ENCODE measurements around the gene TEX29. TPM values are rescaled to one million over a fixed set of nuclear protein-coding genes. Genes with fewer than 3 reads are reported as not detected.

Gene TEX29
- total and polyA plus RNA-seq, 8 donors = 0.35 to 1.2 (median 0.58) TPM

DNA sequence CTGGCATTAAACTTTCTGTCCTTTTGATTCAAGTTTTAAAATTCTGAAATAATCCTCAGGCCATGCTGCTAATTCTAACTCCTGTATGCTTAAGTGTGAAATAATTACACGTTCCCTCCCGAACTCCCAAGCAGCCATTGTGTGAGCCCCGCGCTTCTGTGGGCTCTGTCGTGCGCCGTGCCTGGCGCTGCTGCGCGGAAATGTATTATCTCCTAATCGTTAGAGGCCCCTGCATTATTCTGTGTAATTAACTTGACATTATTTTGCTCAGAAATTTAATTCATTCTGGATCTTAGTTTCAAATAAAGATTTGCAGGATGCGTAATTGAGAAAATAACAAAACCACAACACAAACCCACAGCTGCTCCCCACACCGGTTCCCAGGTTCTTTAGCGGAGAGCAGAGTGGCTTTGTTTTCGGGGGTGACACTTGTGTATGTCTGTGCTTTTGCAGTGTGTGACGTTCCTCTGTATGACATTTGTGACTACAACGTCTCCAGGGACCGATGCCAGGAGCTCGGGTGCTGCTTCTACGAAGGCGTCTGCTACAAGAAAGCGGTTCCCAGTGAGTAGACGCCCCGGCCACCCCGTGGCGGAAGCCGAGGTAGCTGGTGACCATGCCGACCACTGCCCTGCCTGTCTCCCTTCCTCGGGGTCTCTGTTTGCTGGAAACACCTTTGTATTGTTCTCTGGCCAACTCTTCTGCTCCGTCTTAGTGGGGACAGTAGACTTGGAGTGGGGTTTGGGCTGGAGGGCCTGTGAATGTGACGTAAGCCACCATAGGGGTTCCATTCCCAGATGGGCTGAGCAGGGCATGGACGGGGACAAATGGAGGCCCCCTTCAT is 7.5 kb downstream of the TEX29 start:
- TF ChIP-seq, protein P1, sequence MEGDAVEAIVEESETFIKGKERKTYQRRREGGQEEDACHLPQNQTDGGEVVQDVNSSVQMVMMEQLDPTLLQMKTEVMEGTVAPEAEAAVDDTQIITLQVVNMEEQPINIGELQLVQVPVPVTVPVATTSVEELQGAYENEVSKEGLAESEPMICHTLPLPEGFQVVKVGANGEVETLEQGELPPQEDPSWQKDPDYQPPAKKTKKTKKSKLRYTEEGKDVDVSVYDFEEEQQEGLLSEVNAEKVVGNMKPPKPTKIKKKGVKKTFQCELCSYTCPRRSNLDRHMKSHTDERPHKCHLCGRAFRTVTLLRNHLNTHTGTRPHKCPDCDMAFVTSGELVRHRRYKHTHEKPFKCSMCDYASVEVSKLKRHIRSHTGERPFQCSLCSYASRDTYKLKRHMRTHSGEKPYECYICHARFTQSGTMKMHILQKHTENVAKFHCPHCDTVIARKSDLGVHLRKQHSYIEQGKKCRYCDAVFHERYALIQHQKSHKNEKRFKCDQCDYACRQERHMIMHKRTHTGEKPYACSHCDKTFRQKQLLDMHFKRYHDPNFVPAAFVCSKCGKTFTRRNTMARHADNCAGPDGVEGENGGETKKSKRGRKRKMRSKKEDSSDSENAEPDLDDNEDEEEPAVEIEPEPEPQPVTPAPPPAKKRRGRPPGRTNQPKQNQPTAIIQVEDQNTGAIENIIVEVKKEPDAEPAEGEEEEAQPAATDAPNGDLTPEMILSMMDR (IDR thresholded peaks at IDR 0.05) = no peak
- DNase-seq (peak in 1 of 4 donors; percentile 54), ATAC-seq (no peak)
- intact Hi-C loops (cut with DNase I) = no loop called here
- H3K9me3 ChIP-seq = no peaks in the 10 kb centered on the region
- H3K4me3 ChIP-seq = no peak overlapping the region
- no peak overlapping the region for H3K27ac ChIP-seq
- no peaks in the 10 kb centered on the region for H3K4me1 ChIP-seq
- H3K27me3 ChIP-seq = no peaks in the 10 kb centered on the region
- no peaks in the 10 kb centered on the region for H3K36me3 ChIP-seq

DNA sequence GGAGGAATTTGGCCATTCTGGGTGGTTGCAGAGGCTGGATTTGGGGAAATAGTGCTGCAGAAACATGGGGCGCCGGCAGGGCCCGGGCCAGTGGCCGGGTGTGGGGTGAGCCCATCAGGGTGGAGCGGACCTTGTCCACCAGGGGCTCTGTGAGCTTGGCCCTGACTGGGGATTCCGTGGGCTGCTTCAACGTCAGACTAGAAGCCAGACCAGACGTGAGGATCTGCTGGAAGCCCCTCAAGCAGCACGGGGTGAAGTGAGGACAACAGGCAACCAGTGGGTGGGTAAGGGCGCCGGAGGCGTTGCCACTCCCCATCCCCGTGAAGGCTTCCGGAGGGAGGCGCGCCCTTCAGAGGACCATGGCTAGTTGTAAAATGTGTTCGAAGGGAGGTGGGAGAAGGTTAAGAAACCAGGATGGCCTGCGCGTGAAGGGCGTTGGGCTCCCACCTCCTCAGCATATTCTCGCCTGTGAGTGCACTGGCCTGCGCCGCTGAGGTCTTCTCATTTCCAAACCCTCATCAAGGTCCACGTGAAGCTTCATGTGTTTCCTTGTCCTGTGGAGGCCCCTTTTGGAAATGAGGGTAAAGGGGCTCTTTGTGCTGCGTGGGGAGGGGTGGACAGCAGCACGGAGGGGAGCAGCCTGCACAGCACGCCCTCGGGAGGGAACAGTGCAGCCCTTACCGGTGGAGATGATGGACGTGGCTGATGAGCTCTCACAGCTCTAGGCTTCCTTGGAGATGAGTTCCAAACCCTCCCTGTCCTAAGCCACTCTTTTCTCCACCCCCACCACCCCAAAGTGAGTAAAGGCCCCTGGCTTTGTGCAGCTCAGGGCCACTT is 8.3 kb downstream of the TEX29 start:
- TF ChIP-seq, protein P1 (IDR thresholded peaks at IDR 0.05) = no peak
- peak in 1 of 4 donors; percentile 72 for DNase-seq
- Histone ChIP-seq H3K27ac (no peak overlapping the region), H3K36me3 (no peaks in the 10 kb centered on the region), H3K4me1 (no peaks in the 10 kb centered on the region), H3K9me3 (no peaks in the 10 kb centered on the region), H3K4me3 (no peak overlapping the region), H3K27me3 (no peaks in the 10 kb centered on the region)
- intact Hi-C loops (cut with DNase I) = no loop called here
- no peak for ATAC-seq

DNA sequence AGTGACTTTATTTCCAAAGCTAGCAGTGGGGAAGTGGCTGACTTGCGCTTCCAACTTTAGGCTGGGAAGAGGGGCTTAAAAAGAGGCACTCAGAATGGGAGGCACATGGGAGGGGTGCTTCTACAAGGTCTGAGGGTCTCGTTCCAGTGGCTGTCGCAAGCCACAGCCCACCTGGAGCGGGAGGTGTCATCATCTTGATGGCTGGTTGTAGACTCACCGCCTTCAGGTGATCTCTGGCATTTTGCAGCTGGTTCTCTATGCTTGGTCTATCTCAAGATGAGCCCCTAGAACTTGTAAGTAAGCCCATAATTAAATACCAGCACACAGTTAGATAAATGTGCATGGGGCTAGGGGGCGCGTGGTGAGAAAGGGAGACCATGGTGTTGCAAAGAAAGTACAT is 9.2 kb downstream of the TEX29 start:
- ATAC-seq (no peak), DNase-seq (no peak)
- peaks cover 0 to 6% of the 10 kb centered on the region in 2 donors for H3K9me3 ChIP-seq
- no peak overlapping the region for H3K4me3 ChIP-seq
- no peak overlapping the region for H3K27ac ChIP-seq
- H3K36me3 ChIP-seq = no peaks in the 10 kb centered on the region
- no peaks in the 10 kb centered on the region for H3K27me3 ChIP-seq
- no peaks in the 10 kb centered on the region for H3K4me1 ChIP-seq
- intact Hi-C loops (cut with DNase I) = no loop called here
- TF ChIP-seq, protein P1 (IDR thresholded peaks at IDR 0.05) = no peak

DNA sequence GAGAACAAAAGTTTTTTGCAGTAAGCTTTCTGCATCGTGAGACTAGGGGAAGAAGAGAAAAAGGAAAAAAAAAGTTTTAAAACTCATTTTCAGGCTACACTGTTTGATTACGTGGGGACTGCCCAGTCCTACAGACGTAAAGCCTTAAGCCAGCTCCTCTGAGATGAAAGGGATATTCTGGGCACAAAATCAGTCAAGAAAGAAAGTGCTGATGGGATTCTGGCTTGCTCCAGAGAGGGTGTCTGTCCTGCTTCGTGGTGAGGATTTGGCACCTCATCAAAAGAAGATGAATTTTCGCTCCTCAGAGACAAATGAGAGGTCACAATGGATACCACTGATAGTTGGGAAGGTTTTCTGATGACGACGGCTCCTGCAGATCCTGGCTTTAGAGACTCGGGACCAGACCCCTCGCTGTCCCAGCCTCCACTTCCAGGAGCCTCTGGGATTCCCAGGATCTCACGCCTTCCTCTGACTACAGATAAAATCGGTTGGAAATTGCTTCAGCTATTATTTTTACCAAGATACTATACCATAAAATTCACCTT is 9.7 kb downstream of the TEX29 start:
- DNase-seq (peak in 2 of 4 donors; percentile 25 to 58), ATAC-seq (no peak)
- intact Hi-C loops (cut with DNase I) = no loop called here
- Histone ChIP-seq H3K4me1 (no peaks in the 10 kb centered on the region), H3K27ac (no peak overlapping the region), H3K4me3 (no peak overlapping the region), H3K9me3 (peaks cover 0 to 7% of the 10 kb centered on the region in 2 donors), H3K36me3 (no peaks in the 10 kb centered on the region), H3K27me3 (no peaks in the 10 kb centered on the region)
- TF ChIP-seq, protein P1 (IDR thresholded peaks at IDR 0.05) = no peak

DNA sequence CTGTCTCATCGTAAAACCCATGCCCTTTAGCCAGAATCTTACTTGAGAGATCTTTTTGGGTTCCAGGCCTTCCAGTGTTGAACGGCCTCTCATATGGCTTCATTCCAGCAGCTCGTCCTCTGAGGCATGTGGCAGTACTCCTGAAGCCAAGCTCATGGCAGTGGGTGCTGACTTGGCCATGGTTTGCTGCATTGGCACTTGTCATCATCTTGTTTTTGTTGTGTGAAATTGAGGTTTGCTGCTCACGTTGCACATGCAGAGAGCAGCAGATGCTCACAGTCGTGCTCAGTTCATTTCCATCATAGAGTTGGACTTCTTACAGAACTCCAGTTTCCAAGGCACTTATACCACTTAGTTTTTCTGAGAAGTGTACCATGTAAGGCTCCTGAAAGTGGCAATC is 14.9 kb downstream of the TEX29 start:
- ATAC-seq = no peak
- Histone ChIP-seq H3K9me3 (peaks cover 0 to 7% of the 10 kb centered on the region in 2 donors), H3K27ac (no peak overlapping the region), H3K4me1 (no peaks in the 10 kb centered on the region), H3K27me3 (no peaks in the 10 kb centered on the region), H3K36me3 (no peaks in the 10 kb centered on the region), H3K4me3 (no peak overlapping the region)
- no peak for DNase-seq
- intact Hi-C loops (cut with DNase I) = no loop called here
- TF ChIP-seq, protein P1 (IDR thresholded peaks at IDR 0.05) = no peak

Data from left lung (tissue), 10 donors.